PFSK-1 (cell line): Measurements from ENCODE around the gene MAPK8IP1.

Experiments used
- FOXP2 ChIP-seq: optimal IDR thresholded peaks from 2 replicates; pipeline ENCODE3; 2011; ENCODE audit warnings: borderline replicate concordance, control low read depth, inconsistent platforms; ENCODE audit not compliant: insufficient read depth; ENCODE audit errors: extremely low read length, extremely low read depth
- POLR2AphosphoS5 ChIP-seq: IDR thresholded peaks from 2 replicates; pipeline ENCODE4 v1.6.1; 2012; ENCODE audit warnings: low read depth, mild to moderate bottlenecking, control low read depth, low read length, moderate library complexity
- SIN3A ChIP-seq: IDR thresholded peaks from 2 replicates; pipeline ENCODE4 v1.6.1; 2012; ENCODE audit warnings: mild to moderate bottlenecking, low read length, moderate library complexity, borderline replicate concordance; ENCODE audit not compliant: insufficient read depth
- TAF1 ChIP-seq: IDR thresholded peaks from 2 replicates; pipeline ENCODE4 v1.6.1; 2012; ENCODE audit warnings: low read length, control low read depth, borderline replicate concordance; ENCODE audit not compliant: insufficient read depth
- TF ChIP-seq, protein P1 (sequence below), 2 experiments: IDR thresholded peaks; 2 replicates each; pipeline versions ENCODE4 v1.6.1 to v1.8.0; 2011 to 2012; ENCODE audit warnings: low read depth in 2 of 2, low read length in 2 of 2, control low read depth in 1 of 2, inconsistent platforms in 1 of 2, mild to moderate bottlenecking in 1 of 2, moderate library complexity in 1 of 2; ENCODE audit not compliant: insufficient read depth in 1 of 2

The MAPK8IP1 gene

DNA sequence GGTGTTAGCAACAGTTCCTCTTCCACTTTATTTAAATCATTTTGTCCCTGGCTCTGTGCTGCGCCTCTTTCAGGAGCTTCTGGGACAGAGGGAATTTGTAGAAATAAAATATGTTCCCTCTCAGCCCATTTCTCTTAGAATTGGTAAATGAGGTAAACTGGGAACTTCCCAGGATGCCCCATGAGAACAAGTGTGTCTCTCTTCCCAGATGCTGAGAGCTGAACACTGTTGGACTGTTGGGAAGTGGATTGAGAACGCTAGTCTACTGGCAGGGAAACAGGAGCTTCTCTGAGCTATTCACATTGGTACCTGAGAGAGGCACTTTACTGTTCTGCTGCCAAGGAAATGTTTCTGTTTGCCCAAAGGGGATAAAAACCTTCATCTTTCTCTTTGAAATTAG lies 34.2 kb upstream of the MAPK8IP1 start:
- TF ChIP-seq SIN3A (no peak), FOXP2 (no peak), POLR2AphosphoS5 (no peak), TAF1 (no peak)
- TF ChIP-seq, protein P1, sequence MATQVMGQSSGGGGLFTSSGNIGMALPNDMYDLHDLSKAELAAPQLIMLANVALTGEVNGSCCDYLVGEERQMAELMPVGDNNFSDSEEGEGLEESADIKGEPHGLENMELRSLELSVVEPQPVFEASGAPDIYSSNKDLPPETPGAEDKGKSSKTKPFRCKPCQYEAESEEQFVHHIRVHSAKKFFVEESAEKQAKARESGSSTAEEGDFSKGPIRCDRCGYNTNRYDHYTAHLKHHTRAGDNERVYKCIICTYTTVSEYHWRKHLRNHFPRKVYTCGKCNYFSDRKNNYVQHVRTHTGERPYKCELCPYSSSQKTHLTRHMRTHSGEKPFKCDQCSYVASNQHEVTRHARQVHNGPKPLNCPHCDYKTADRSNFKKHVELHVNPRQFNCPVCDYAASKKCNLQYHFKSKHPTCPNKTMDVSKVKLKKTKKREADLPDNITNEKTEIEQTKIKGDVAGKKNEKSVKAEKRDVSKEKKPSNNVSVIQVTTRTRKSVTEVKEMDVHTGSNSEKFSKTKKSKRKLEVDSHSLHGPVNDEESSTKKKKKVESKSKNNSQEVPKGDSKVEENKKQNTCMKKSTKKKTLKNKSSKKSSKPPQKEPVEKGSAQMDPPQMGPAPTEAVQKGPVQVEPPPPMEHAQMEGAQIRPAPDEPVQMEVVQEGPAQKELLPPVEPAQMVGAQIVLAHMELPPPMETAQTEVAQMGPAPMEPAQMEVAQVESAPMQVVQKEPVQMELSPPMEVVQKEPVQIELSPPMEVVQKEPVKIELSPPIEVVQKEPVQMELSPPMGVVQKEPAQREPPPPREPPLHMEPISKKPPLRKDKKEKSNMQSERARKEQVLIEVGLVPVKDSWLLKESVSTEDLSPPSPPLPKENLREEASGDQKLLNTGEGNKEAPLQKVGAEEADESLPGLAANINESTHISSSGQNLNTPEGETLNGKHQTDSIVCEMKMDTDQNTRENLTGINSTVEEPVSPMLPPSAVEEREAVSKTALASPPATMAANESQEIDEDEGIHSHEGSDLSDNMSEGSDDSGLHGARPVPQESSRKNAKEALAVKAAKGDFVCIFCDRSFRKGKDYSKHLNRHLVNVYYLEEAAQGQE (IDR thresholded peaks at IDR 0.05; ENCODE audit: insufficient read depth in 1 of 2, low read depth in 2 of 2, low read length in 2 of 2), result no peak

GRCh38 chr11:45852018-45852711 lies 33.3 kb upstream of the MAPK8IP1 start:
- TF ChIP-seq FOXP2 (no peak), TAF1 (no peak), POLR2AphosphoS5 (no peak), SIN3A (no peak)
- TF ChIP-seq, protein P1 (IDR thresholded peaks at IDR 0.05; ENCODE audit: insufficient read depth in 1 of 2, low read depth in 2 of 2, low read length in 2 of 2), result no peak

DNA sequence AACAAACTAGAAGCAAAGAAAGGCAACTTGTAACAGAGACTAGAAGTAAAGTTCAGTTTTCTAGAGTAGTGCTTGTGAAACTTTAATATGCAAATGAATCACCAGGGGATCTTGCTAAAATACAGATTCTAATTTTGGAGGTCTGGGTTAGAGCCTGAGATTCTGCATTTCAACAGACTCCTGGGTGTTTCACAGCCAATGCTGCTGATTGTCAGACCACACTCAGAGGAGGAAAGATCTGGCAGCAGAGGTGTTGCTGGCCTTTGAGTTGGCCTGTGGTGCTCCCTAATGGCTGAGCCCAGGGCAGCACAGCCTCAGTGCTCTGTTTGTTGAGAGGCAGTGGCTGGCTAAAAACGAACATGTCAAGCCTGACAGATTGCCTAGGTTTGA lies 32.7 kb upstream of the MAPK8IP1 start:
- TF ChIP-seq SIN3A, result no peak
- no peak for TF ChIP-seq FOXP2
- TF ChIP-seq POLR2AphosphoS5, result no peak
- no peak for TF ChIP-seq TAF1
- TF ChIP-seq, protein P1 (IDR thresholded peaks at IDR 0.05; ENCODE audit: insufficient read depth in 1 of 2, low read depth in 2 of 2, low read length in 2 of 2), result no peak

- TF ChIP-seq TAF1 (no peak), POLR2AphosphoS5 (no peak), SIN3A (no peak), FOXP2 (no peak)
- TF ChIP-seq, protein P1 (IDR thresholded peaks at IDR 0.05; ENCODE audit: insufficient read depth in 1 of 2, low read depth in 2 of 2, low read length in 2 of 2), result no peak
Observed at GRCh38 chr11:45853332-45854219, 31.9 kb upstream of the MAPK8IP1 start.
